ENCODE measurements around the gene PPIL4.

DNA sequence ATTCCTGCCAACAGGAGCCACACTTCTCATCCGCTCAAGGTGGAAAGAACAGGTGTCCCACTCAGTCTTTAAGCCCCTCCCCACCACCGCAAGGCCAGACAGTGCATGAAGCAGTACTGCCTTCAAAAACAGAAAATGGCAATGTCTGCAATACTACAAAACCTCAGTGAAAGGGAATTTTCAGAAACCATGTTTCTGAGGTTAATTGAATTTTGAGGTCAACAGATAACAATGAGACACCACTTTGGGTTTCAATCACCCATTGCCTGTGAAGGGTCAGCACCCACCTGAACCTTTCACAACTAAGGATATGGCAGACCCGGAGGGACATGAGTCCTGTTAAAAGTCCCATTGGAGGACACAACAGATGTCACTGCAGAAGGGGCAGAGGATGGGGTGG, 74.0 kb downstream of the PPIL4 start:
- no peak for TF ChIP-seq POLR2A (IDR thresholded peaks at IDR 0.05; ENCODE audit: low read depth, low read length)
- TF ChIP-seq POLR2AphosphoS5 (IDR thresholded peaks at IDR 0.05; ENCODE audit: low read depth, low read length), result no peak
- no peak for TF ChIP-seq TAF1 (IDR thresholded peaks at IDR 0.05; ENCODE audit: borderline replicate concordance, low read depth, low read length)
